ENCODE data around the gene NFIL3.
A peak's percentile ranks its signal among the peaks of the same experiment; 100 is the strongest.
"Not testable (repeated sequence)": the region's sequence is repeated elsewhere in the genome, so short reads cannot be mapped to it uniquely, and the experiment has no call there.

Gene NFIL3, protein sequence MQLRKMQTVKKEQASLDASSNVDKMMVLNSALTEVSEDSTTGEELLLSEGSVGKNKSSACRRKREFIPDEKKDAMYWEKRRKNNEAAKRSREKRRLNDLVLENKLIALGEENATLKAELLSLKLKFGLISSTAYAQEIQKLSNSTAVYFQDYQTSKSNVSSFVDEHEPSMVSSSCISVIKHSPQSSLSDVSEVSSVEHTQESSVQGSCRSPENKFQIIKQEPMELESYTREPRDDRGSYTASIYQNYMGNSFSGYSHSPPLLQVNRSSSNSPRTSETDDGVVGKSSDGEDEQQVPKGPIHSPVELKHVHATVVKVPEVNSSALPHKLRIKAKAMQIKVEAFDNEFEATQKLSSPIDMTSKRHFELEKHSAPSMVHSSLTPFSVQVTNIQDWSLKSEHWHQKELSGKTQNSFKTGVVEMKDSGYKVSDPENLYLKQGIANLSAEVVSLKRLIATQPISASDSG

GRCh38 chr9:91423785-91424402 is at the start of gene NFIL3:
TSS of gene NFIL3 (minus strand) at chr9:91423832. CDS start at chr9:91410734, 13,098 bp downstream.
- no peak for DNase-seq (ENCODE audit: low read depth in 2 of 2)

GRCh38 chr9:91471524-91471923 is 47.9 kb upstream of the NFIL3 start:
- not testable (repeated sequence) for DNase-seq (ENCODE audit: low read depth in 2 of 2)

DNA sequence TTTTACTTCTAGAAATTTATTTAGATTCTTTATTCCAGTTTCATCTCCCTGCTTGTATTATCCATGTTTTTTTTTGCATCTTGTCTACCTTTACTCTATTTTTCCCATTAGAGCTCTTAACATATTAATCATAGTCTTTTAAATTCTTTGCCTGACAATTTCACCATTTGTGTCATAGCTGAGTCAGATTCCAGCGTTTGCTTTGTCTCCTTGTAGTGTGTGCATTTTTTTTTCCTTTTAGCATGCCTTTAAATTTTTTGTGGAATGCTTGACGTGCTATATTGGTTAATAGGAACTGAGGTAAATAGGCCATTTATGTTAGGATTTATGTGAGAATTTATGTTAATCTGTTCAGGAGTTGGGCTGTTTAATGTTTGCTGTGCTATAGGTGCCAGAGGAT is 41.8 kb upstream of the NFIL3 start:
- DNase-seq (ENCODE audit: low read depth in 2 of 2), result no peak

- DNase-seq (ENCODE audit: low read depth in 2 of 2), result no peak
These were observed 35.3 kb upstream of the NFIL3 start for GRCh38 chr9:91458906-91459305.

DNA sequence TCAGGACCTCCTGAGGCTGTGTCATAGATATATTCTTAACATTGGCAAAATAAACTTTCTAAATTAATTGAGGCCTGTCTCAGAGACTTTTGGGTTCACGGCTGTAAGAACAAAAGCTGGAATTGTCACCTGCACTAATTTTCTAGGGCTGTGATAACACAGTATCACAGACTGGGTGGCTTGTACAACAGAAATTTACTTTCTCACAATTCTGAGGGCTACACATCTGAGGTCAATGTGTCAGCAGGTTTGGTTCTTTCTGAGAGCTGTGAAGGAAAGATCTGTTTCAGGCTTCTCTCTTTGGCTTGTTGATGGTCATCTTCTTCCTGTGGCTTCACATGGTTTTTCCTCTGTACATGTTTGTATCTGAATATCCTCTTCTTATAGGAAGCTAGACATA is 29.2 kb upstream of the NFIL3 start:
- DNase-seq (ENCODE audit: low read depth in 2 of 2), result no peak

- no peak for DNase-seq (ENCODE audit: low read depth in 2 of 2)
These were observed 28.0 kb upstream of the NFIL3 start for GRCh38 chr9:91451431-91452270.

- DNase-seq (ENCODE audit: low read depth in 2 of 2), result no peak
These were observed 21.5 kb upstream of the NFIL3 start for GRCh38 chr9:91445135-91445534.

GRCh38 chr9:91443994-91444392 is 20.4 kb upstream of the NFIL3 start:
- DNase-seq (ENCODE audit: low read depth in 2 of 2), result no peak

DNA sequence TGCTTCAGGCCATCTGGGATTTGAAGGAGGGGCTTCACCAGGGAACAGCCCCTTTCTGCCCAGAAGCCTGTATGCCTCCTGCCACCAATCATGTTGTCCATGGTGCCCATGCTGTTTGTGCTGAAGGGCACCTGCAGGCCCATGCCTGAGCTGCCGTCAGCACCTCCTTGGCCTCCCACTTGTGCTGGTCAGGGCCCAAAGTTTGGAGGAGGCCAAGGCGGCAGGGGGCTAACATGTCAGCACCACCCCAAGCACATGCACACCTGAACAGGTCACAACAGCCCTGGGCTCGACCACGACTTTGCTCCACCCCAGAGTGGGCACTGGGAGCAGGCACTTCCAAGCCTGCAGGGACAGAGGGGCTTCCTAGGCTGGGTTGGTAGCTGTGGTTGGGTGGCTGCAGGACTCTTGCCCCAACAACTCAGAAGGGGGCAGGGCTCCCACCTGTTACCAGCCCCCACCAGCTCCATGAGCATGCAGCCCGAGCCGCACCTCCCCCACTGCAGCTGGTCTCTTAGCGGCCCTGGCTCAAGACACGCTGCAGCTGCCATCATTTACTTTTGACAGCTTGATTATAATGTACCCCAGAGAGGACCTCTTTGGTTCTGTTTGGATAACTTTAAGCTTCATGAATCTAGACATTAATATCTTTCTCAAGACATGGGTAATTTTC is 19.8 kb upstream of the NFIL3 start:
- no peak for DNase-seq (ENCODE audit: low read depth in 2 of 2)

GRCh38 chr9:91436841-91437240 is 13.2 kb upstream of the NFIL3 start:
- no peak for DNase-seq (ENCODE audit: low read depth in 2 of 2)

GRCh38 chr9:91433180-91433579 is 9.5 kb upstream of the NFIL3 start:
- peak in 1 of 2 experiments; percentile 77 for DNase-seq (ENCODE audit: low read depth in 2 of 2)

- DNase-seq (ENCODE audit: low read depth in 2 of 2), result no peak
These were observed 7.9 kb upstream of the NFIL3 start for GRCh38 chr9:91431485-91431884.

GRCh38 chr9:91429501-91429900 is 5.9 kb upstream of the NFIL3 start:
- no peak for DNase-seq (ENCODE audit: low read depth in 2 of 2)

GRCh38 chr9:91428927-91429351 is 5.3 kb upstream of the NFIL3 start:
- DNase-seq (ENCODE audit: low read depth in 2 of 2), result no peak

GRCh38 chr9:91428436-91428835 is 4.8 kb upstream of the NFIL3 start:
- no peak for DNase-seq (ENCODE audit: low read depth in 2 of 2)

- no peak for DNase-seq (ENCODE audit: low read depth in 2 of 2)
These were observed 4.2 kb upstream of the NFIL3 start for GRCh38 chr9:91427873-91428272.

DNA sequence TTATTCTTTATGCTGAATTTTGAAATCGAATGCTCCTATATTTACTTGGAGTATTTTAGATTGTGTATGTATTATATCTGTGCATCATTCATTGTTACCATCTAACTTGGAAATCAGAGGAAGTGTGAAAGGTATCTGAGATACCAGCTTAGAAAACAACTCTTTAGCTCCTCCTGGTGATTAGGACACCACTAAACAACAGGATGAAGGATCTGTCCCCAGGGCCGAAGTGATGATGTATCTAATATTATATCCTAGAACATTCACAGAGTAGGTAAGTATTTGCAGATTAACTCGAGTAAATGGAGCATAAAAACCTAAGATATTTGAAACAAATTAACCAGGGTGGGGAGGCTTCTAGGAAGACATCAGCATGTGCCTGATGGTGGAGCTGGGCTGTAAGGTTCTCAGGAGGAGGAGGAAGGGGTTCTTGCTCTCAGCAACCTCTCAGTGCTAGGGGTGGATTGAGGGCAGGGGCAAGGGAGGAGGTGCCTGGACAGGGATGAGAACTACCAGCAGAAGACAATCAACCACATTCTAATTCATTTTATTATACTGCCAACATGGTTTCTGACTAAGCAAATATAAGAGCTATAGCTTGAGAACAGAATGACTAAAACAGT is 2.6 kb upstream of the NFIL3 start:
- no peak for DNase-seq (ENCODE audit: low read depth in 2 of 2)

GRCh38 chr9:91425271-91425670 is 1.6 kb upstream of the NFIL3 start:
- DNase-seq (ENCODE audit: low read depth in 2 of 2), result no peak

GRCh38 chr9:91424403-91425176 is 958 bp upstream of the NFIL3 start:
- DNase-seq (ENCODE audit: low read depth in 2 of 2), result no peak
